DLD1 (cell line): Measurements from ENCODE around the gene NEU2.
"Not testable (repeated sequence)": the region's sequence is repeated elsewhere in the genome, so short reads cannot be mapped to it uniquely, and the experiment has no call there.

Experiments
- in situ Hi-C: cut with HindIII; loops from 2 replicates; pipeline ENCODE4 v1.10.0; 2017; ENCODE audit warnings: low sequenced_read_pairs

NEU2 gene

GRCh38 chr2:233052517-233052916 is 20.0 kb downstream of the NEU2 start:
- in situ Hi-C loops, result not testable (repeated sequence)

DNA sequence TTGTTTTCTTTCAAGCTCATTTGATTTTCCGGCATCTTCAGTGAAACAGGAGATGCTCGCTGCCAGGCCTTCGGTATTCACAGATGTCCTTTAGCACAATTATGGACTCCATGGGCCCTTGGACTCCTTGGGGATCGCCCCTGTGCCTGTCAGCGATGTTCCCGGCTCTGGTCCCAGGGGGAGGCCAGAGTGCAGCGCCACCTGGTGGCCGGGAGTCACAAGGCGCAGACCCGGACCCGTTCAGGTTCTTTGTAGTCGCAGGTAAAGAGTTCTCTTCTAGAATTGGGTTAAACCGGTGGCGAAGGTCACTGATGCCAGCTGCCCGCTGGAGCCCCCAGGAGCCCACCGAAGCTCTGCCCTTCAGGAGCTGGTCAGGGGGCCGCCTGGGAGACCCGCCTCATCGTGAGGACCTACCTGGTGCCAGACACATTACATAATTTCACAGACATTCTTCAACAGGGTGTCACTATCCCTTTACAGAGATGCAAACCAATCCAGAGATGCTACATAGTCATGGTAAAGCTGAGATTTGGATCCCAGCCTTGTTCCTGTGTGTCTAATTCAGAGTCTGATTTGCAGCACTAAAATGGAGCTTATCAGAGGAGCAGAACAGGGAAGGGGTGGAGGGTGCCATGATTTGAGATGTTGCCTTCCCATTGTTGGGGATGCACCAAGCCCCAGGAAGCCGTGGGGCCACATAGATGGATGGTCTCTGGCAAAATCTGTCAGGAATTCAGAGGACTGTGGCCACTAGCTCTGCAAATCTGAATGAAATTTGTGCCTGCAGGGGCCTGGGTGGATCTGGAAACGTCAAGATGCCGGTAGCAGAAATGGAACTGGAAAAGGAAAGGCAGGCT is 21.7 kb downstream of the NEU2 start:
- in situ Hi-C loops, result no loop called here

DNA sequence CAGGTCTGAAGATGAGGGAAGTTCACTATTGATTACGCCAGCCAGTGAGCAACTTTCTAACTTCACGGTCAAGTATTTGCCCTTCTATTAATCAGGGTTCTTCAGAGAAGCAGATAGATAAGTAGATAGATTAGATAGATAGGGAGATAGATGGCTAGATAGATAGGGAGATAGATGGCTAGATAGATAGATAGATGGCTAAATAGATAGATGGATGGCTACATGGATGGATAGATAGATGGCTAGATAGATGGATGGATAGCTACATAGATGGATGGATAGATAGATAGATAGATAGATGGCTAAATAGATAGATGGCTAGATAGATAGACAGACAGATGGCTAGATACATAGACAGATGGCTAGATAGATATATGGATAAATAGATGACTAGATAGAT is 22.9 kb downstream of the NEU2 start:
- in situ Hi-C loops, result no loop called here

DNA sequence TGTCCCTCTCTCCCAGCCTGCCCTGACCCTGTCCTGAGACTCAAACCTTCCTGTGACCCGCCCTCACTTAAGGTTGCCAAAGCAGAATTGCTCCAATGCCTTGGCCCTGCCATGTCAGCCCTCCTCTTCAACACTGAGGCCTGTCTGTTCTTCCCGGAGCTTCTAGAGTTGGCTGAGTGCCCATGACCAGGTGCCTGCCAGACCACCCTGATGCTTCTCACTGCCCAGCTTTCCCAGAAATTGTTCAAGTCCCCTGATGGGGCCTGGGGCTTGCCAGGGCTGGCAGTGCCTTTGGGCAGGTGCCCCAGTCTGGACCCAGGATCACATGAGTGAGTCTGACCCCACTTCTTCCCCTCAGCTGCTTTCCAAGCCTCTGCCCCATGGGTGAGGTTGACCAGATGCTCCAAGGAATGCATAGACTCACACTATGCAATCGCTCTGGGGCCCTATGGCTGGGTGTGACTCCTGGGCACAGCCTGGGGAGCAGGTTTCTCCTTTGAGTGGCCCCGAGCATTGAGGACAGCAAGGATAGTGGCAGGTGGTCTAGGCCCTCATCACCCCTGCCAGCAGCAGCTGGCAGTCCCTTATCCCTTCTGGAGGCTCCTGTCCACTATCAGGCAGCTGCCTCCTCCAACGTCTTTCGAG is 24.6 kb downstream of the NEU2 start:
- in situ Hi-C loops, result no loop called here

GRCh38 chr2:233058717-233059546 is 26.5 kb downstream of the NEU2 start:
- in situ Hi-C loops, result no loop called here

GRCh38 chr2:233059547-233059796 is 27.0 kb downstream of the NEU2 start:
- in situ Hi-C loops, result no loop called here

DNA sequence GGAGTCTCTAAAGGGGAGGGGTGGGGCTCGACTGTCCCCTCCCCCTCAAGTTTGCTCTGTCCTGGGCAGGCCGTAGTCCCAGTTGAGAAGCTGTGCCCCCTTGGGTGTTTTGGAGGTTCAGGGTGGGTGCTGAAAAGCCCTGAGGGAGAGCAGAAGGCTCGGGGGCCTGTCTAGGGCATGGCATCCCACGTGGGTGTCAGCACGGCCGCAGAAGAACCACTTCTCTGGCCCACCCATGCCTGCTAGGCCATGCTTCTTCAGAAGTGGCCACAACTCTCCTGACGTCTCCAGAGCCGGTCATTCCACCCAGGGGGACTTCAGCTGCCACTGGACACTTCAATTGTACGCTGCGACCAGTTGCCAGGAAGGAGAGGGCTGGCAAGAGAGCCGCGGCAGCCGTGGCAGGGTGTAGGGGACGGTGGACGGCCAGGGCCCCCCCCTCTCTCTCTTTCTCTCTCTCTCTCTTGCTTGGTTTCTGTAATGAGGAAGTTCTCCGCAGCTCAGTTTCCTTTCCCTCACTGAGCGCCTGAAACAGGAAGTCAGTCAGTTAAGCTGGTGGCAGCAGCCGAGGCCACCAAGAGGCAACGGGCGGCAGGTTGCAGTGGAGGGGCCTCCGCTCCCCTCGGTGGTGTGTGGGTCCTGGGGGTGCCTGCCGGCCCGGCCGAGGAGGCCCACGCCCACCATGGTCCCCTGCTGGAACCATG is 27.5 kb downstream of the NEU2 start, which contains the start of gene INPP5D:
TSS of gene INPP5D (plus strand) at position 546 of the 704 bp plus-strand sequence. CDS start at position 683, 137 bp downstream.
- in situ Hi-C loops, result no loop called here

GRCh38 chr2:233060501-233060979 is 28.1 kb downstream of the NEU2 start:
- in situ Hi-C loops, result no loop called here

GRCh38 chr2:233060980-233061590 is 28.6 kb downstream of the NEU2 start:
- in situ Hi-C loops, result no loop called here

- in situ Hi-C loops, result no loop called here
Measured at GRCh38 chr2:233061591-233062450, 29.3 kb downstream of the NEU2 start.

- in situ Hi-C loops, result no loop called here
Measured at GRCh38 chr2:233062451-233062850, 30.0 kb downstream of the NEU2 start.

GRCh38 chr2:233062946-233063268 is 30.4 kb downstream of the NEU2 start:
- in situ Hi-C loops, result no loop called here

- in situ Hi-C loops, result no loop called here
Measured at GRCh38 chr2:233063269-233063975, 30.9 kb downstream of the NEU2 start.

- in situ Hi-C loops, result no loop called here
Measured at GRCh38 chr2:233063976-233064411, 31.5 kb downstream of the NEU2 start.

- in situ Hi-C loops, result no loop called here
Measured at GRCh38 chr2:233064530-233065199, 32.2 kb downstream of the NEU2 start.

DNA sequence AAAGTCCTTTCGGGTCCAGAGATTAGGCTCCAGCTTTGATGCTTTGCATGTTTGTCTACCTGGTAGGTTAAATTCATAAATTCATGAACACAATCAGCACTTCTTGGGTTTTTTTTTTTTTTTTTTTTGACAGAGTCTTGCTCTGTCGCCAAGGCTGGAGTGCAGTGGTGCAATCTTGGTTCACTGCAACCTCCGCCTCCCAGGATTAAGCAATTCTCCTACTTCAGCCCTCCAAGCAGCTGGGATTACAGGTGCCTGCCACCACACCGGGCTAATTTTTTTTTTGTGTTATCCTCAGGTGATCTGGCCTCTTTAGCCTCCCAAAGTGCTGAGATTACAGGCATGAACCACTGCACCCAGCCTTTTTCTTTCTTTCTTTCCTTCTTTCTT is 32.7 kb downstream of the NEU2 start:
- in situ Hi-C loops, result not testable (repeated sequence)

- in situ Hi-C loops, result no loop called here
Measured at GRCh38 chr2:233065954-233066470, 33.5 kb downstream of the NEU2 start.

DNA sequence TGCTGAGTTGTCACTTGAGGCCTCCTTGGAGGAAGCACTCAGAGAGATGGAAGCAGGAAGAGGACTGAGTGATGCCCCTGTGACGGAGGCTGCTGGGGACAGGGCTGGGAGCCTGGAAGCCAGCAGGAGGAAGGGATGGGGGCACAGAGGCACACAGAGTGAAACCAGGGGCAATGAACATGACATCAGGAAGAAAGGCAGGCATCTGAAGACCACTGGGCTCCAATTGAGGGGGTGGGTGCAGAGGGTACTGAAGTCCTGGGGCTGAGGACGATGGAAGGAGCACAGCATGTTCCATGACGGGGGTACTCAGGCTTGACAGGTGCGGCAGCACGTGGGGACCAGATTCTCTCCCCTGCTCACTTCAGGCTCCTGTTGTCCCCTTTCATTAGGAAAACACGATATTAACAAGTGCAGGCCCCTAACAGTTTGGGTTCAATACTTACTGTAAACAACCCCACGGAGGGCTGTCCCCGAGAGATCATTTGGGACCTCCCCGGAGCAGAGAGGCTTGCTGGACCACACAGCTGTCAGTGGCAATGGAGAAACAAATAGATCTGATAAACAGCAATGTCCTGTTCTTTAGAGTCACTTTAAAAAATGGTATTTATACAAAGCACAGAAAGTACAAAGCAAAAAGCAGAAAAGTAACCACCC is 36.4 kb downstream of the NEU2 start:
- in situ Hi-C loops, result no loop called here
